GM19193 (cell line): ENCODE data around the gene FBXO10.
A peak's percentile ranks its signal among the peaks of the same experiment; 100 is the strongest.

Source experiments
- POLR2A ChIP-seq: IDR thresholded peaks from 4 replicates; pipeline ENCODE4 v1.6.1; 2011; ENCODE audit not compliant: insufficient read depth, insufficient read length; ENCODE audit errors: extremely low read depth

The FBXO10 gene

GRCh38 chr9:37575921-37576721, at the start of gene FBXO10:
Gene FBXO10, minus strand, starts transcription at chr9:37576380. Its CDS starts 34,612 bp downstream, at chr9:37541768.
- TF ChIP-seq POLR2A, result peak; percentile 61

GRCh38 chr9:37625758-37626147, 49.6 kb upstream of the FBXO10 start:
- TF ChIP-seq POLR2A, result no peak

GRCh38 chr9:37625036-37625757, 49.0 kb upstream of the FBXO10 start:
- no peak for TF ChIP-seq POLR2A

DNA sequence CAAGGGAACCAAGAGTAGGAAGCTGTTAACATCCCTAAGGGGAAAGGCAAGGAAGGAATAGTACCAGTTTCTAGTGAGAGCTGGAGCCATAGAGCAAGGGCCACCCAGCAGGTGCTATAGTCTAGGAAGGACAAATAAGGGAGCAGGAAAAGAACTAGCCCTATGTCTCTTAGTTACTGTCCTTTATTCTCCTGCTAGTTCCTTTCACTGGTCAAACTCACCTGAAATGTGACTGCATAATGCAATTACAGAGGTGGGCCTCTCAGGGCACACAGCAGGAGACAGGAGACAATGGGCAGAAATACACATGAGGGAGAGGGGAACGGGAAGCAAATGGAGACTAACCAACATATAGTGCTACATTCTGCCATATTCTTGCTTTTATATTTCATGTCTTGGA, 47.9 kb upstream of the FBXO10 start:
- TF ChIP-seq POLR2A, result no peak

DNA sequence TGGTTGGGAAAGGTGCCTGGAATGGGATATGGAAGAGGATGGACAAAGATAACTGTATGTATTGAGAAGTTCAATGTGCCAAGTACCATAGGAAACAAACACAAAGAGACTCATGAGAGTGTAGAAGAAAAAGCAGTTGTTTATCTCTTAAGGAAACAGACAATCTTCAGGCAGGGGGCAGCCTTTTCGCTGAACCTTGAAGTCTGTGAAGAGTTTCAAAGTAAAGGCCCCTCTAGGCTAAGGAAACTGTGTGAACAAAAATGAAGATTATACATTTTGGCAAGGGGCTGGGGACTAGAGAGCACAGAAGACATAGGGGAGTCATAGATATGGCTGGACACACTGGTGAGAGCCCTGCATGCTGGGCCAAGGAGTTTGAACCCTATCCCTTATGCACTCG, 47.1 kb upstream of the FBXO10 start:
- TF ChIP-seq POLR2A, result no peak

DNA sequence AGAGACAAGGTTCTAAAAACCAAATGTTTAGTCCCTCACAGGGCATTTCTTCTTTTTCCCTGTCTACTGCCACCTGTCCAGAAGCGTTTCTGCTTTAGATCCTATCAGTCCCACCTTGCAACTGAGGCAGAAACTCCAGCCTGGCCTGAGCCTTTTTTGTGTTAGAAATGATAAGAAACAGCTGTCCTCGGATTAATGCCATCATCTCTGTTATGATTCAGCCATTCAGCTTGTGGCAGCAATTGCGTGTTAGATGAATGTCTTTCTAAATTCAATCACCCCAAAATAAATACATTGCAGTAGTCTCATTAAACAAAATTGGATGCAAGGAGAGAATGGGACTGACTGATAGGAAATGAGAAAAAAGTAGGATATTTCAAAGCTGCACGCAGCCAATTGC, 46.3 kb upstream of the FBXO10 start:
- no peak for TF ChIP-seq POLR2A

DNA sequence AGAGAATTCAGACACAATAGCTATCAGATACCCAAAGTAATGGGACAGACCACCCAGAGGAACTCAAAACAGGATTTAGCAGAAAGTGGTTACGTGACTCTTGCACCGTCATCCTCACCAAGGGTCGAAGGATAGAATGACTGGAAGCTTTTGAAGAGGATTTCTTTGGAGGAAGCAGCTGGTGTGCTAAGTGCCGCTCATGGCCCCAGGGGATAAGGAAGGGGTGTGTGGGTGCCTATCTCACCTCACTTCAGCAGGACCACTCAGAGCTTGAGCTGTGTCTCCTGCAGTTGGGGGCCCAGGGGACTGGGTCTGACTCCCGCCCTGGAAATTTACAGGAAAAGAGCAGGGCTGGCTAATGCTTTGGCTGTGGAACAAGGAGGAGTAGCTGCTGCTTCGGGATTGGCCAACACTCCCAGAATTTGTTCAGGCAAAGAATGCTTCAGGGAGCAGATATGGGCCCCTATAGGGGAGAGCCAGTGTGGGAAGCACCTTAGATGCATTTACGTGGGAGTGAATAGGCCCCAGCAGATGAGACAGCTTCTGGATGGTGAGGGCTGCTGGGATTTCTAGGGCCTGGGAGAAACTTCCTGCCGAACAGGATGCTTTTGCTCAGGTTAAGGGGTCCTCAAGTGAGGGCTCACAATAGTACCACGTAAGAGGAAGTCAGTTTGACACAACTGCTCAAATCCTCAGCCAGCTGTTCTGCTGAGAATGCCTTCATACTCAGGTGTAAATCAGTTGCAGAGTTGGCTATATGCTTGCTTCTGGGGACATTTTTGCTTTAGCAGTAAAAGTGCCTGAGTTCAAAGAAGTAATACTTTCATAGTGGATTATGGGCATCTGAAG, 45.3 kb upstream of the FBXO10 start:
- no peak for TF ChIP-seq POLR2A

GRCh38 chr9:37620396-37620795, 44.2 kb upstream of the FBXO10 start:
- TF ChIP-seq POLR2A, result no peak

- no peak for TF ChIP-seq POLR2A
Measured at GRCh38 chr9:37619806-37620205, 43.6 kb upstream of the FBXO10 start.

DNA sequence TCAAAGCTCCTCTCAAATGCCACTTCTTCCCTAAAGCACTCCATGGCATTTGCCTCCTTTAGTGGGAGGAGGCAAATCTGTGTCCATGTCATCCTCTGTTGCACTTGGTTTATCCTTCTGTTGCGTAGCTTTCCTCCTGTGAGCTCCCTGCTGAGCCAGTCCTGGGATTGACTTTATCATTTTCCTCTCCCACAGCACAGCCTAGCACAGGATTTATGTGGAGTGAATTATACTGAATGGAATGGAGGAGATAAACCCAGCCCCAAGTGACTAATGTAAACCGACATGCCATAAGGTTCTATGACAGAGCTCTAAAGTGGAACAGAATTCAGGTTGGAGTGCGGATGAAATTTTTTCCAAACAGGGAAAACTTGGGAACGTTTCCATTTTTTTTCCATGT, 42.6 kb upstream of the FBXO10 start:
- no peak for TF ChIP-seq POLR2A

DNA sequence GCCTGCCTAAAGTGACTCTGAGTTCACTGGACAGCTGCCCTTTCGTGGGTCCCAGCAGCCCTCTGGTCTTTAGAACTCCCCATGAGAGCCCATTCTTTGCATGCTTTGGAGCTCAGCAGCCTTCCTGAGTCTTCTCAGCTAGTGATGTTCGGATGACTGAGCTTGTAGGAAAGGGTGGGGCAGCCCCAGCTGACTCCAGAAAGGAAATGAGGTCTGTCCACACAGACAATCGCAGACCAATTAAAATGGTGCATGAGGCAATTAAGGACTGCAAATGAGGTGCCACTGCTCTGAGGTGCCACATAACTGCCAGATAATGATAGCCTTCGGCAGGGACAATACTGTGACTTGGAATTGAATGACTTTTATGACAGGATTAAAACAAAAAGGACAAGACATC, 41.7 kb upstream of the FBXO10 start:
- no peak for TF ChIP-seq POLR2A

DNA sequence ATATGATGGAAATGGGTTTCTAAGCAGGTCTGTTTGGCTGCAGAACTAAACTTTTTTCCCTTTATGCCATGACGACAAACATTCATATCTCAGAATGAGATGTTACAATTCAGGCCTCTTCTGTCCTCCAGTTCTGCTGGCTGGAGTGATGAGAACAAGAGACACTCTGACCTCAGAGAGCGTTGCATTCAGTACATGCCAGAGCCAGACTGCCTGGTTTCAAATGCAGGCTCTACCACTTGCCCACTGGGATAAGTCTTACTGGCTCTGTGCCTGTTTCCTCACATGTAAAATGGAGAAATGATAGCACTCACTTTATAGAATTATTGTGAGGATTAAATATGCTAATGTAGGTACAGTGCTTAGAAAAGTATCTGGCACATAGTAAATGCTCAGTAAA, 41.0 kb upstream of the FBXO10 start:
- no peak for TF ChIP-seq POLR2A

GRCh38 chr9:37611961-37612360, 35.8 kb upstream of the FBXO10 start:
- TF ChIP-seq POLR2A, result no peak

- no peak for TF ChIP-seq POLR2A
Measured at GRCh38 chr9:37611014-37611413, 34.8 kb upstream of the FBXO10 start.

GRCh38 chr9:37609735-37610397, 33.7 kb upstream of the FBXO10 start:
- TF ChIP-seq POLR2A, result no peak
